ENCODE data around the gene PCNX2. TPM values are rescaled to one million over a fixed set of nuclear protein-coding genes. Genes with fewer than 3 reads are reported as not detected.

The PCNX2 gene
- total and polyA plus RNA-seq, 2 experiments from 2014 or later = 42.9 to 88.3 TPM

- no peak overlapping the region for H3K4me3 Mint-ChIP-seq
- ATAC-seq (no peak), DNase-seq (ENCODE audit: low spot score) (no peak)
- Histone ChIP-seq H3K4me2 (no peak overlapping the region), H3K79me2 (replicated peaks; ENCODE audit: insufficient read depth) (no peaks in the 10 kb centered on the region), H3K9me2 (ENCODE audit: insufficient read depth) (no peaks in the 10 kb centered on the region), H3K27me3 (ENCODE audit: insufficient read depth) (no peaks in the 10 kb centered on the region), H3K36me3 (ENCODE audit: insufficient read depth) (0 out of 2 replicates have a peak, but pooled peaks cover 10% of the 10 kb centered on the region), H4K20me1 (replicated peaks; ENCODE audit: insufficient read depth) (no peaks in the 10 kb centered on the region), H2AFZ (no peak overlapping the region), H3K27ac (ENCODE audit: low read depth) (no peak overlapping the region), H3K4me1 (ENCODE audit: insufficient read depth) (no peaks in the 10 kb centered on the region), H3K4me3 (no peak overlapping the region), H3F3A (replicated peaks; ENCODE audit: low read depth) (no peaks in the 10 kb centered on the region)
- peaks cover 22% of the 10 kb centered on the region for H3K4me1 Mint-ChIP-seq
- H3K27me3 Mint-ChIP-seq (ENCODE audit: insufficient read depth, low read depth, poor library complexity) = peaks cover 9% of the 10 kb centered on the region
- no peak overlapping the region for H3K27ac Mint-ChIP-seq
- no peak for TF ChIP-seq STAT1 (IDR thresholded peaks at IDR 0.05; ENCODE audit: unreplicated experiment)
- no peak for TF ChIP-seq POLR2AphosphoS5 (IDR thresholded peaks at IDR 0.05; ENCODE audit: low read depth)
- TF ChIP-seq CTCF (conservative IDR thresholded peaks at IDR 0.05; ENCODE audit: low read depth in 2 of 2) = no peak
- no peak for TF ChIP-seq NANOG (IDR thresholded peaks at IDR 0.05; ENCODE audit: borderline replicate concordance)
- no peak for TF ChIP-seq CREB1 (CRISPR knock-in tag; IDR thresholded peaks at IDR 0.05; ENCODE audit: low read depth)
- no peak for TF ChIP-seq ZNF331 (CRISPR knock-in tag; IDR thresholded peaks at IDR 0.05; ENCODE audit: low read depth)
- TF ChIP-seq, protein P1, sequence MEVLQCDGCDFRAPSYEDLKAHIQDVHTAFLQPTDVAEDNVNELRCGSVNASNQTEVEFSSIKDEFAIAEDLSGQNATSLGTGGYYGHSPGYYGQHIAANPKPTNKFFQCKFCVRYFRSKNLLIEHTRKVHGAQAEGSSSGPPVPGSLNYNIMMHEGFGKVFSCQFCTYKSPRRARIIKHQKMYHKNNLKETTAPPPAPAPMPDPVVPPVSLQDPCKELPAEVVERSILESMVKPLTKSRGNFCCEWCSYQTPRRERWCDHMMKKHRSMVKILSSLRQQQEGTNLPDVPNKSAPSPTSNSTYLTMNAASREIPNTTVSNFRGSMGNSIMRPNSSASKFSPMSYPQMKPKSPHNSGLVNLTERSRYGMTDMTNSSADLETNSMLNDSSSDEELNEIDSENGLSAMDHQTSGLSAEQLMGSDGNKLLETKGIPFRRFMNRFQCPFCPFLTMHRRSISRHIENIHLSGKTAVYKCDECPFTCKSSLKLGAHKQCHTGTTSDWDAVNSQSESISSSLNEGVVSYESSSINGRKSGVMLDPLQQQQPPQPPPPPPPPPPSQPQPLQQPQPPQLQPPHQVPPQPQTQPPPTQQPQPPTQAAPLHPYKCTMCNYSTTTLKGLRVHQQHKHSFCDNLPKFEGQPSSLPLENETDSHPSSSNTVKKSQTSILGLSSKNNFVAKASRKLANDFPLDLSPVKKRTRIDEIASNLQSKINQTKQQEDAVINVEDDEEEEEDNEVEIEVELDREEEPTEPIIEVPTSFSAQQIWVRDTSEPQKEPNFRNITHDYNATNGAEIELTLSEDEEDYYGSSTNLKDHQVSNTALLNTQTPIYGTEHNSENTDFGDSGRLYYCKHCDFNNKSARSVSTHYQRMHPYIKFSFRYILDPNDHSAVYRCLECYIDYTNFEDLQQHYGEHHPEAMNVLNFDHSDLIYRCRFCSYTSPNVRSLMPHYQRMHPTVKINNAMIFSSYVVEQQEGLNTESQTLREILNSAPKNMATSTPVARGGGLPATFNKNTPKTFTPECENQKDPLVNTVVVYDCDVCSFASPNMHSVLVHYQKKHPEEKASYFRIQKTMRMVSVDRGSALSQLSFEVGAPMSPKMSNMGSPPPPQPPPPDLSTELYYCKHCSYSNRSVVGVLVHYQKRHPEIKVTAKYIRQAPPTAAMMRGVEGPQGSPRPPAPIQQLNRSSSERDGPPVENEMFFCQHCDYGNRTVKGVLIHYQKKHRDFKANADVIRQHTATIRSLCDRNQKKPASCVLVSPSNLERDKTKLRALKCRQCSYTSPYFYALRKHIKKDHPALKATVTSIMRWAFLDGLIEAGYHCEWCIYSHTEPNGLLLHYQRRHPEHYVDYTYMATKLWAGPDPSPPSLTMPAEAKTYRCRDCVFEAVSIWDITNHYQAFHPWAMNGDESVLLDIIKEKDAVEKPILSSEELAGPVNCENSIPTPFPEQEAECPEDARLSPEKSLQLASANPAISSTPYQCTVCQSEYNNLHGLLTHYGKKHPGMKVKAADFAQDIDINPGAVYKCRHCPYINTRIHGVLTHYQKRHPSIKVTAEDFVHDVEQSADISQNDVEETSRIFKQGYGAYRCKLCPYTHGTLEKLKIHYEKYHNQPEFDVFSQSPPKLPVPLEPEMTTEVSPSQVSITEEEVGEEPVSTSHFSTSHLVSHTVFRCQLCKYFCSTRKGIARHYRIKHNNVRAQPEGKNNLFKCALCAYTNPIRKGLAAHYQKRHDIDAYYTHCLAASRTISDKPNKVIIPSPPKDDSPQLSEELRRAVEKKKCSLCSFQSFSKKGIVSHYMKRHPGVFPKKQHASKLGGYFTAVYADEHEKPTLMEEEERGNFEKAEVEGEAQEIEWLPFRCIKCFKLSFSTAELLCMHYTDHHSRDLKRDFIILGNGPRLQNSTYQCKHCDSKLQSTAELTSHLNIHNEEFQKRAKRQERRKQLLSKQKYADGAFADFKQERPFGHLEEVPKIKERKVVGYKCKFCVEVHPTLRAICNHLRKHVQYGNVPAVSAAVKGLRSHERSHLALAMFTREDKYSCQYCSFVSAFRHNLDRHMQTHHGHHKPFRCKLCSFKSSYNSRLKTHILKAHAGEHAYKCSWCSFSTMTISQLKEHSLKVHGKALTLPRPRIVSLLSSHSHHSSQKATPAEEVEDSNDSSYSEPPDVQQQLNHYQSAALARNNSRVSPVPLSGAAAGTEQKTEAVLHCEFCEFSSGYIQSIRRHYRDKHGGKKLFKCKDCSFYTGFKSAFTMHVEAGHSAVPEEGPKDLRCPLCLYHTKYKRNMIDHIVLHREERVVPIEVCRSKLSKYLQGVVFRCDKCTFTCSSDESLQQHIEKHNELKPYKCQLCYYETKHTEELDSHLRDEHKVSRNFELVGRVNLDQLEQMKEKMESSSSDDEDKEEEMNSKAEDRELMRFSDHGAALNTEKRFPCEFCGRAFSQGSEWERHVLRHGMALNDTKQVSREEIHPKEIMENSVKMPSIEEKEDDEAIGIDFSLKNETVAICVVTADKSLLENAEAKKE (CRISPR knock-in tag; IDR thresholded peaks at IDR 0.05) = no peak
- H3K36me3 Mint-ChIP-seq (ENCODE audit: low read depth) = peaks cover 41% of the 10 kb centered on the region
- no peaks in the 10 kb centered on the region for H3K9me3 Mint-ChIP-seq
These were observed 190.3 kb downstream of the PCNX2 start for GRCh38 chr1:233105225-233105624.
